Stimulated activated CD4-positive, alpha-beta T cell treated with anti-CD3 and anti-CD28 coated beads, Interleukin-2, amount 100 ng/mL, for 4 hours (primary cell): ENCODE results near the gene THSD4.
"Not testable (repeated sequence)": the region's sequence is repeated elsewhere in the genome, so short reads cannot be mapped to it uniquely, and the experiment has no call there.

ENCODE experiments used
- DNase-seq: peaks from one replicate; pipeline ENCODE4 v3.0.0-alpha.2; 2020; ENCODE audit warnings: low read depth

THSD4 gene

GRCh38 chr15:71124937-71125790 is 9.9 kb downstream of the THSD4 start:
- DNase-seq = no peak

DNA sequence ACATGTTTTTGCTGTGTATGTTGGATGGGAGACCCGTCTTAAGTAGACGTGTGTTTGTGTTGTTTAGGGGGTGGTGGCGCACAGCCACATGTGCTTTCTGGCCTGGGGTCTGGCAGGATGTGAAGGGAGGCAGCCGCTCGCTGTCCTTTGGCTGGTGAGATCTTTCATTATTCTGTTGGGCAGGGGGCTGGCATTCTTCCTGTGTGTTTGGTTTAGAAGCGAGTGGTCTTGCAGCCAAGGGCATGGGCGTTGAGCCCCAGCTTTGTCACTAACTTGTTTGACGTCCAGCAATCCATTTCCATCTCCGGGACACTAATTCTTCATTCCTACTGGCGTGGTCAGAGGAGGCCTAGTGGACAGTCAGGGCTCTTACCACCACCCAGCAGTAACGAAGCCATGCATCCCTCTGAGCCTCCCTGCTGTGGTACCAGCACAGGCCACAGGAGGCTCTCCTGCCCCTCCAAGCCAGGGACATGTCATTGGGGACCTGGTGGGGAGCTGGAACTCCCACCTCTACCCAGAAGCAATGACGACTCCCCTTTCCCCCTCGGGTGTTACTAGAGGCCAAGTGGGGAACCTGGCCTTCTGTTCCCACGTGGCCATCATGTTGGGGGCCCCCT is 10.7 kb downstream of the THSD4 start:
- no peak for DNase-seq

DNA sequence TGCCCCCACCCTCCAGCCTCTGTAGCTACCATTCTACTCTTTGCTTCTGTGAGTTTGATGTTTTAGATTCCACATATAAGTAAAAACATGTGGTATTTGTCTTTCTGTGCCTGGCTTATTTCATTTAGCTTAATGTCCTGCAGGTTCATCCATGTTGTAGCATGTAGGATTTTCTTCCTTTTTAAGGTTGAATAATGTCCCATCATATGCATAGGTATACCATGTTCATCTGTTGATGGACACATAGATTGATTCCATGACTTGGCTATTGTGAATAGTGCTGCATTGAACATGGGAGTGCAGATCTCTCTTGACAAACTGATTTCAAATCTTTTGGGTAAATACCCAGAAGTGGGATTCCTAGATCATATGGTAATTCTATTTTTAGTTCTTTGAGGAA is 11.8 kb downstream of the THSD4 start:
- DNase-seq = no peak

DNA sequence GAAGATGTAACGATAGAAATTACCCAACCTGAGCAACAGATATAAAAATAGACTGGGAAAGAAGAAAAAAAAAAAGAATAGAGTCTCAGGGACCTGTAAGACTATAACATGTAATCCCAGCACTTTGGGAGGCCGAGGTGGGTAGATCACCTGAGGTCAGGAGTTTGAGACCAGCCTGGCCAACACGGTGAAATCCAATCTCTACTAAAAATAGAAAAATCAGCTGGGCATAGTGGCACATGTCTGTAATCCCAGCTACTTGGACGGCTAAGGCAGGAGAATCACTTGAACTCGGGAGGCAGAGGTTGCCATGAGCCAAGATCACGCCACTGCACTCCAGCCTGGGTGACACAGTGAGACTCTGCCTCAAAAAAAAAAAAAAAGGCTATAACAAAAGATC is 12.9 kb downstream of the THSD4 start:
- not testable (repeated sequence) for DNase-seq

- no peak for DNase-seq
Observed at GRCh38 chr15:71128939-71129562, 13.8 kb downstream of the THSD4 start.

GRCh38 chr15:71129669-71130068 is 14.4 kb downstream of the THSD4 start:
- DNase-seq = no peak

- DNase-seq = no peak
Observed at GRCh38 chr15:71131601-71132362, 16.5 kb downstream of the THSD4 start.

DNA sequence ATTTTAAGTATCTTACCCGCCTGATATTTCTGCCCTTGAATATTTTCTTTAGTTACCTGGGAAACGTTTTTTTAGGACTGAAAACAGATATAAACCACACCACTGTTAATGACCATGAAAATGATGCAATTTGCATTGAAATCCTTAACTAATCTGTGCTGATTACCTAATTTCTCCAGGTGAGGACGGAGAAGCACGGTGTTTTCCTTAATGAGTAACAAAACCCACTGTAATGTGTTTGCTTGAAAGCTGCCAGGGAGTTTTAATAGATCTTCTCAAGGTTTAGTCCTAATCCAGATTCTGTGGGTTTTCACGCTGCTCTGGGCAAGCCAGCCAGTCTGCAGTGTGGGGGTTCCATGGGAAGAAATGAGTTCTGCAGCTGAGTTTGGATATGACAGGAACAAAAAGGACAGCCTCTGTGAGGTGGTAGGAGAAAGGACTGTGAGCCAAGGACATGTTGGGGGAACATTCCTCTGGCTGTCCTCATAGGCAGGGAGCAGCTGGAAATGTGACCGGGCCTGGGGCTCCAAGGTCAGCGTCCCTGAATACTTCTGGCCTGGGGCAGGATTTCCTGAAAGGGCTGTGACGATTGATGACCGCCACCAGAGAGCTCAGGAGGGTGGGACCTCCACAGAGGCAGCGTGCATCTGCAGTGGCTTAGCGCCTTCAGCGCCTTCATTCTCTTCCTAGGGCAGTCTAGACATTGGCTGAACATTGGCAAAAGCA is 18.6 kb downstream of the THSD4 start:
- no peak for DNase-seq

DNA sequence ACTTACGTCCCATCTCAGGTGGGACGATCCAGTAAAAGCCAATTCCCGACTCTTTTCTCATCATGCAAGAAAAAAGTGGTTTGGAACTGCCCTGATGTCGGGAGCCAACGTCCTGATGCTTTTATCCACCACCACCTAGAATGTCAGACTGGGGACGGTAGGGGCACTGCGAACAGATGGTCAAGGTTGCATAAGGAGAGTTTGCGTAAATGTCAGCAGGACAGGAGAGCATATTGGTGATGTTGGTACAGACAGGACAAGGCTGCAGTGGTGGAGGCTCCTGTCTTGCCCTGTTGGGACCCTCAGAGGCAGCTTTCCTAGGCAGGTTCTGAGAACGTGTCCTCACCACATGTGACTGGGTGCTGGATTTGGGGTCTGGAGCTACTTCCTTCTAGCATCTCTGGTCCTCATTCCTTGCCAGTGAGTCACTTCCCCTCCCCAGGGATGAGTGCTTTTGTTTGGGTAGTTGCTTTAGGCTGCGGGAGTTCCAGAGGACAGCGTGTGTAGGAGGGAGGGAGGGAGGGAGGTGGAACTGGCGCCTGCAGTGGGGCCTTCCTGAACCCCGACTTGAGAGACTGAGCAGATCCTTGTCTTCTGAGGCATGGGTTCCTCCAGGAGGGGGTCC is 21.0 kb downstream of the THSD4 start:
- DNase-seq = no peak

GRCh38 chr15:71136793-71137518 is 21.7 kb downstream of the THSD4 start:
- DNase-seq = no peak

- no peak for DNase-seq
Observed at GRCh38 chr15:71138473-71138872, 23.2 kb downstream of the THSD4 start.

GRCh38 chr15:71139241-71139640 is 24.0 kb downstream of the THSD4 start:
- DNase-seq = no peak

- DNase-seq = no peak
Observed at GRCh38 chr15:71141572-71141971, 26.3 kb downstream of the THSD4 start.

DNA sequence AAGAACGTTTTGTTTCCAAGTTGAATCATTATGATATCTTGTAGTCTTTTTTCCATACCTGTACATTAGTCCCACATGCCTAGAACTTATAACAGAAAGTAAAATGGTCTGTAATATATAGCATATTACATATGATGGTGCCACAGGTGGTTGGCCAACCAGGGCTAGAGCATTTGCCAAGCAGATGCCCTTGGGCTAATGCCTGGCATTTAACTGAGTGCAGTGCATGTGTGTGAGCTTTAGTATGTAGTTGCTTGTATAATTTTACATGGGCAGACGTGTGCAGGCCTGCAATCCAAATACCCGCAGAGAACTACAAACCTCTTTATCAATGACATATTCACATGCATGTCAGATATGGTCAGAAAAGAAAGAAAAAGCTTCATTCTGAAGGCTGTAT is 27.5 kb downstream of the THSD4 start:
- no peak for DNase-seq

GRCh38 chr15:71143373-71144310 is 28.4 kb downstream of the THSD4 start:
- DNase-seq = no peak

- no peak for DNase-seq
Observed at GRCh38 chr15:71145648-71146047, 30.4 kb downstream of the THSD4 start.

- no peak for DNase-seq
Observed at GRCh38 chr15:71146580-71146982, 31.3 kb downstream of the THSD4 start.

GRCh38 chr15:71148048-71148447 is 32.8 kb downstream of the THSD4 start:
- DNase-seq = no peak
